Activated CD4-positive, CD25-positive, alpha-beta regulatory T cell (primary cell): ENCODE results near the gene SERPINB1.
A peak's percentile ranks its signal among the peaks of the same experiment; 100 is the strongest.
"Not testable (repeated sequence)": the region's sequence is repeated elsewhere in the genome, so short reads cannot be mapped to it uniquely, and the experiment has no call there.

Experiments
- DNase-seq, 4 experiments: peaks; one replicate each; lab custom pipeline; 2025; lab: John Stamatoyannopoulos, UW

SERPINB1 gene

DNA sequence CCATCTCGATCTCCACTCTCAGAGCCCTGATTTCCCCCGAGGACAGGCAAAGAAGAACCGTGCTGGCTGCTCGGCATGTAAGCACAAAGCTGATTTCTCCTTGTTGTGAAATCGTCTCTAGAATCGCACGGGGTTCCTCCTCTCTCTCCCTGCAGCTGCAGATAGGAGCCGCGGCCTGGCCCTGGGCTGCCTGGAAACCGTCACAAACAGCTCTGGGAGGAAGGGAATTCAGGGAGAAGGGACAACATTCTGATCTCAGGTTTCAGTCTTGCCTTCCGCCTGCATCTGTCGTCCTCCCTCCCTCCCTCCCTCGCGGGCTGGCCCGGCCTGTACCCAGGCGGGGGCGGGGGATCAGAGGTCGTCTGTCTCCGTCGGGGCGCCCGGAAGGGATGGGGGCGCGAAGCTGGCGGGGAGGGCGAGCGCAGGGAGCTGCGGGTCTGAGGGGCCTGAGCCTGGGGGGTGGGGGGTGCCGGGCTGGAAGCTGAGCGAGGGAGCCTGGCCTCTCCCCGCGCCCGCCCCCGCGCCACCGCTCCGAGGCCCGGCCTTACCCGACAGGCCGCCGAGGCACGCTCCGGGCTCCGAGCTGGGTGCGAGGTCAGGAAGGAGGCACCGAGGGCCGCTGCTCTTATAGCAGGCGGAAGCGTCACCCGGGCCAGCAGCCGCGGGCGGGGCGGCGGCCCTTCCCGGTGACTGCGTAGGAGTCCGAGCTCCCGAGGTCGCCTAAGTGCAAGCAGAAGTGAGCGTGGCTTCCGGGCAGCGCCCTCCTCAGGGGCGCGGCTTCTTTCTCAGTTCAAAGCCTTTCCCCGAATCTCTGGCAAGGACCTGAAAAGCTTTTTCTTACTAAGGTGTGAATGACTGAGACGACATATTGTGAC, at the start of gene SERPINB1:
Gene SERPINB1, minus strand, starts transcription at position 600 of the 875 bp plus-strand sequence. CDS start 1,277 bp downstream, outside the sequence.
- peak; percentile 27 to 71 (median 52) for DNase-seq

DNA sequence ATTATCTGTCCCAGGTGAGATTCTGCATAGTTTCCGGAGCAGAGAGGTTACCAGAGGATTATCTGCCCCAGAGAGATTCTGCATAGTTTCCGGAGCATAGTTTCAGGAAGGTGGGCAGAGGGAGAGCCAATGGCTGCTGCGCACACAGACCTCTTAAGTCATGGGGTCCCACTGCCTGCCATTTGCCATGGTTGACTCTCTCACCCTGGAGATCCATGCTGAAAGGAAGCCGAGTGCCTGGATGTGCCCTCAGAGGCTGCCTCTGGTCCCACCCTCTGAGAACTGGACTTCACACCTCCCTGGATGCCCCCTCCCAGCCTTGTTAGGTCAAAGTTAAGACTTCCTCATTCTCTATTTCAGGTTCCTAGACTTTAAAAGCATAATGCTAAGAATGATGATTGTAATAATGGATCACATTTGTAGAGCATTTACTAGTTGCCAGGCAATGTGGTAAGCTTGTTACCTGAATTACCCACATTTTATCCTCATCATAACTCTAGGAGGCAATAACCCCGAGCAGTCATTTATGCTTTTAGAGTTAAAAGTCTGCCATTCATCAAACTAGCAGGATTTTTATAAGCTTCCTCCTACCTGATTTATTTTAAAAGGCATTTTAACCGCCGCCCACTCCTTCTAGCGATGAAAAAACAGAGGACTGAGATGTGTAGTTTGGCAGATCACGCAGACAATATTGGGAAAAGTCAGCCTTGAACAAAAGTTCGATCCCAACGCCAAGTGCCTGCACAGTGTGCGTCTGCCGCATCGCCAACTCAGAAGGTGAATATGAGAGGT, 49.5 kb upstream of the SERPINB1 start:
- DNase-seq: no peak

DNA sequence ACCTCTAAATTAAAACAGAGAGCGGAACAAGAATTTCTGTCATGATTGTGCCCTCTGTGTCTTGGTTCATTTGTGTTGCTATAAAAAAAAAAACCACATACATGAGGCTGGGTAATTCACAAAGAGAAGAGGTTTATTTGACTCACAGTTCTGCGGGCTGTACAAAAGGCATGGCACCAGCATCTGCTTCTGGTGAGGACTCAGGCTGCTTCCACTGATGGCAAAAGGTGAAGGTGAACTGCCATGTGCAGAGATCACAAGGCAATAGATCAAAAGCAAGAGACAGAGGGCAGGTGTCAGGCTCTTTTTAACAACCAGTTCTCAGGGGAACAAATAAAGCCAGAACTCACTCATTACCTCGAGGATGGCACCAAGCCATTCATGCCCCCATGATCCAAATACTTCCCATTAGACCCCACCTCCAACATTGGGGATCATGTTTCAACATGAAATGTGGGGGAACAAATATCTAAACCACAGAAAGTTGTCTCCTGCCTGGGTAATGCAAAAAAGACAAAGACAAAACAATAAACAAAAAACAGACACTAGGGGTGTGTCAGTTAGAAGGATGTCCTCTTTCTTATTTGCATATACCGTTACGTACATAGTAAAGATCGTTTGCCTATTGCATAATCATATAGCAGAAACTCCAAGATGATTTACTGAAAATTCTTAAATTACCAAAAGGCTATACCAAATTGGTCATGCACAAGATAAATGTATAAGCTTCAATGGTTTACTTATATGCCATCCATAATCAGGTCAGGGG, 44.5 kb upstream of the SERPINB1 start:
- DNase-seq: no peak

DNA sequence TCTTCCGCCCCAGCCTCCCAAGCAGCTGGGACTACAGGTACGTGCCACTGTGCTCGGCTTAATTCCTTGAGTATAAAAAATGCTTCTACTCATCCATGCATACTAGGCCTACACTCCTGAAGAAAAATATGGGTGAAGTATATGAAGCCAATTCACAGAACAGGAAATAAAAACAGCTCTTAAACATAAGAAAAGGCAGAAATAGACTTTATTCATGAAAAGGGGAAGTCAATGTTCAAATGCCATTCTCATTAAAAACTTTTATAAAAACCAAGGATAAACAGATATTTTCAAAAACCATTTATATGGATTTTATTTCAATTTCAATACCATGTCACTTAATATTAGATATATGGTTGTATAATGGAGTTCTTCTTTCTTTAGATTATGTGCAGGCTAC, 43.1 kb upstream of the SERPINB1 start:
- DNase-seq: no peak

DNA sequence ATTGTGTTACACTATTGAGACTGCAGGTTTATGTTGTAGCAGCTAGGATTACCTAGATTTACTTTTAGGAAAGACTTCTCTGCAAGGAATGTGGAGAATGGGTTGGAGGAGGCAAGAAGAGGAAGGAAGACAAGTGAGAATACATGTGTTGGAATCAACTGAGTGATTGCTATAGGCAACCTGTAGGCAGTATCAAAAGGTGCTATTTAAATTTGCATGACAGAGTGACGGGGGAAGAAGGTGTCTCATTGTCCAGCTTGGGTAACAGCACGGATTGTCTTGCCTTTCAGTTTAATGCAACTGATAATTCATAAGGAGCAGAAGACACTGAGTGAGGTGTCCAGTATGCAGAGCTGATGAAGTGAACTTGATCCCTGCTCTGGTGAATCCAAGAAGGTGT, 42.0 kb upstream of the SERPINB1 start:
- no peak for DNase-seq

DNA sequence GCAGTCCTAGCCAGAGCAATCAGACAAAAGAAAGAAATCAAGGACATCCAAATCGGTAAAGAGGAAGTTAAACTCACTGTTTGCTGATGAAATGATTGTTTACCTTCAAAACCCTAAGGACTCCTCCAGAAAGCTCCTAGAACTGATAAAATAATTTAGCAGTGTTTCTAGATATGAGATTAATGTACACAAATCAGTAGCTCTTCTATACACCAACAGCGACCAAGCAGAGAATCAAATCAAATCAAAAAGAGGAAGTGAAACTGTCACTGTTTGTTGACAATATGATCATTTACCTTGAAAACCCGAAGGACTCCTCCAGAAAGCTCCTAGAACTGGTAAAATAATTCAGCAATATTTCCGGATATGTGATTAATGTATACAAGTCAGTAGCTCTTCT, 39.8 kb upstream of the SERPINB1 start:
- no peak for DNase-seq

DNA sequence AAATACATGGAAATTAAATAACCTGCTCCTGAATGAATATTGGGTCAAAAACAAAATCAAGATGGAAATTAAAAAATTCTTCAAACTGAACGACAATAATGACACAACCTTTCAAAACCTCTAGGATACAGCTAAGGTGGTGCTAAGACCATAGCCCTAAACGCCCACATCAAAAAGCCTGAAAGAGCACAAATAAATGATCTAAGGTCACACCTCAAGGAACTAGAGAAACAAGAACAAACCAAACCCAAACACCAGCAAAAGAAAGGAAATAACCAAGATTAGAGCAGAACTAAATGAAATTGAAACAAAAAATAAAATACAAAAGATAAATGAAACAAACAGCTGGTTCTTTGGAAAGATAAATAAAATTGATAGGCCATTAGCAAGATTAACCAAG, 38.5 kb upstream of the SERPINB1 start:
- not testable (repeated sequence) for DNase-seq

DNA sequence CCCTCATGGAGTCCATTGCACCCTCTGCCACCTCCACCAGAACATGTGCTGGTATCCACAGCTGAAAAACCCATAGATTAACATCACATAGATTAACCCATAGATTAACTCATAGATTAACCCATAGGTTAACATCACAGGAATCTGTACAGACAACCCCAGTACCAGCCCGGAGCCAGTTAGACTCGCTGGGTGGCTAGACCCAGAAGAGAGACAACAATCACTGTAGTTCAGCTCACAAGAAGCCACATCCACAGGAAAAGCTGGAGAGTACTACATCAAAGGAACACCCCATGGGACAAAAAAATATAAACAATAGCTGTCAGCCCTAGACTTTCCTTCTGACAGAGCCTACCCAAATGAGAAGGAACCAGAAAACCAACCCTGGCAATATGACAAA, 36.3 kb upstream of the SERPINB1 start:
- DNase-seq: no peak

DNA sequence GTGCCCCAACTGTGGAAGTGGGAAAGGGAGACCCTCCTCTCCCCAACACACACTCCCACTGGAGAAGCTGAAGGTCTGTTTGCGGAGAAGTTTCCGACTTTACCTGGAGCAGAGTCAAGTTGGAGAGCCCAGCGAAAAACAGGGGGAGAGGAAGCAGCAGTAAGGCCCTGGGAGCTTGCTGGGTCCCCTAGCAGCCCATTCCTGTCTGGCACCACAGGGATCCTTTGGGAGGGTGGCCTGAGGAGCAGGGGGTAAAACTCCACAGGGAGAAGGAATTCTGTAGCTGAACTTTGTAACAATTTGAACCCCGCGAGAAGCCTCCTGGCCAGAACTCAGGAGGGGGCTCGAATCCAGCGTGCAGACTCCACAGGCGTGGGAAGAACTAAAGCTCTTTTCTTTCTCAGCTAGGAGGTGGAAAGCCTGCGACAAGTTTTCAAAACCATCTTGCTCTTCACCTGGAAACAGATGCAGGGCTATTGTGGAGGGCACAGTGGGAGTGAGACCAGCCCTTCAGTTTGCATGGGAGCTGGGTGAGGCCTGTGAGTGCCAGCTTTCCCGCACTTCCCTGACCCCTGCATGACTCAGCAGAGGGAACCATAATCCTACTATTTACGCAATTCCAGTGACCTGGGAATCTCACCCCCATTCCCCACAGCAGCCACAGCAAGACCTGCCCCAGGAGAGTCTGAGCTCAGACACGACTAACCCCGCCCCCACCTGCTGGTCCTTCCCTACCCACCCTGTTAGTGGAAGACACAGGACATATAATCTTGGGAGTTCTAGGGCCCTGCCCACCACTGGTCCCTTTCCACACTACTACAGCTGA, 35.6 kb upstream of the SERPINB1 start:
- DNase-seq: no peak

DNA sequence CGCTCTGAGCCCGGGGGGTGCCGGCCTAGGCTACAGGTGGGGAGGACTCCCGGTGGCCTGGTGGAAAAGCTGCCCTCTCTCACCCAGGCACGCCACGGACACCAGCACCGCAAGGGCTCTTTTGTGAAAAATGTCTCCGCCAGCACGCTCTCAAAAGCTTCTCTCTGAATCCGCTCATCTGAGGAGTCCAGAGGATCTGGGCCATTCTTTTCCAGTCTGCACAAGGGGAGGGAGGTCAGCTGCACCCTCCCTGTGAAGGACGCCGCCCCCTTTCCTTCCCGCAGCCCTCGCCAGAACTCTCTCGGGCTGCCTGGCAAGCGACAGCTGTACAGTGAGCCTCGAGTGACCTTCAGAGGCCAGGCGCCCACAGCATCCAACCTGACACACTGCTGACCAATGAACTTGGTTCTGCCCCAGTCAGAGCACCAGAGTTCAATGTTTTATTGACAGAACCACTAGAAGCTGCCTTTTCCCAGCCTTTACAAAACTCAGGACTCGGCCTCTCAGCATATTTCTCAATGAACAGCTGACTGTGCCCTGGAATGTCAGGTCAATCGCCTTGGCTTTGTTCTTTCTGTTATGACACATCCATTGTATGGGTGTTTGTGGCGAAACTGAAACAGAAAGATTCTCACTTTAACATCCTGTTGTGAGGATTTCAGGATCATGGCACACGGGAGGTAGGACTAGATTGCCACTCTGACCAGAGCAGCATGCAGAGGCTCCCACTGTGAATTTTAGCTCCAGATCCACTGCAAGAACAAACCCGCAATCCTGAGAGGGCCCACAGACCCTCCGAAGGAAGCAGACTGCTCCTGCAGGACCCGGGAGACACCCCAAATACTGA, 34.8 kb upstream of the SERPINB1 start:
- no peak for DNase-seq

DNA sequence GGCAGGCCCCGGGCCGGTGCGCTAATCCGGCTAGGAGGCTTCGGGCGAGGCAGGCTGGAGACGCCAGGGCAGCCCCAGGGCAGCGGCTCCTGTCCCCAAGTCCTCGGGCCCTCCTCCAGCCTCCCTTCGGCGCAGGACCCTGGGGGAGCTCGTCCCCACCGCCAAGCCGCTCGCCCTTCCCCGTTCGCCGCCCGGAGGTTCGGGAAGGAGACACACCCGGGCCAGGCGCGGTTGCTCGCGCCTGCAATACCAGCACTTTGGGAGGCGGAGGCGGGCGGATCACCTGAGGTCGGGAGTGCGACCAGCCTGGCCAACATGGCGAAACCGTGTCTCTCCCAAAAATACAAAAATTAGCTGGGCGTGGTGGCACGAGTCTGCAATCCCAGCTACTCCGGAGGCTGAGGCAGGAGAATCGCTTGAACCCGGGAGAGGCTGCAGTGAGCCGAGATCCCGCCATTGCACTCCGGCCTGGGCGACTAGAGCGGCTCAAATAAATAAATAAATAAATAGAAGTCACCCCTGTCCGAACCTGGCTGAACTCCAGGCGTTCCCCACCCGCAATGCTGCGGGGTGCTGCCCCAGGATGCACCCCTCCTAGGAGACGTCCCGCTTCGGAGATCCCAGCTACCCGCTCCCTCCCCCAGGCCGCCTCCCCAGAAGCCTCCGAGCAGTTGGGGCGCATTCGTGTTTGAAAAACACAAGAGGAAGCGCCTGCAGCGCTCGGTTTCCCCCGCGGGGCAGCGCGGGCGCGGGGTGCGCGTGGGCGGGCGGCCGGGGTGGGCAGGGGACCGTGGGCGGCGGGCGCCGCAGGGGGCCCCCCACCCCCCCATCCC, 33.9 kb upstream of the SERPINB1 start:
- DNase-seq: peak in 2 of 4 experiments; percentile 31 to 53

DNA sequence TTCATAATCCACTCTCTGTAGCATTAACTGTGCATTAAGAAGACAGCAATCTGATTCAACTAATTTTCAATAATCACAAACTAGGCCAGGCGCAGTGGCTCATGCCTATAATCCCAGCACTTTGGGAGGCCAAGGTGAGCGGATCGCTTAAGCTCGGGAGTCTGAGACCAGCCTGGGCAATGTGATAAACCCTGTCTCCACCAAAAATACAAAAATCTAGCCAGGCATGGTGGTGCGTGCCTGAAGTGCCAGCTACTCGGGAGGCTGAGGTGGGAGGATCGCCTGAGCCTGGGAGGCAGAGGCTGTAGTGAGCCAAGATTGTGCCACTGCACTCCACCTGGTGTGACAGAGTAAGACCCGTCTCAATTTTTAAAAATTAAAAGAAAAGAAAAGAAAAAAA, 32.0 kb upstream of the SERPINB1 start:
- DNase-seq: no peak

DNA sequence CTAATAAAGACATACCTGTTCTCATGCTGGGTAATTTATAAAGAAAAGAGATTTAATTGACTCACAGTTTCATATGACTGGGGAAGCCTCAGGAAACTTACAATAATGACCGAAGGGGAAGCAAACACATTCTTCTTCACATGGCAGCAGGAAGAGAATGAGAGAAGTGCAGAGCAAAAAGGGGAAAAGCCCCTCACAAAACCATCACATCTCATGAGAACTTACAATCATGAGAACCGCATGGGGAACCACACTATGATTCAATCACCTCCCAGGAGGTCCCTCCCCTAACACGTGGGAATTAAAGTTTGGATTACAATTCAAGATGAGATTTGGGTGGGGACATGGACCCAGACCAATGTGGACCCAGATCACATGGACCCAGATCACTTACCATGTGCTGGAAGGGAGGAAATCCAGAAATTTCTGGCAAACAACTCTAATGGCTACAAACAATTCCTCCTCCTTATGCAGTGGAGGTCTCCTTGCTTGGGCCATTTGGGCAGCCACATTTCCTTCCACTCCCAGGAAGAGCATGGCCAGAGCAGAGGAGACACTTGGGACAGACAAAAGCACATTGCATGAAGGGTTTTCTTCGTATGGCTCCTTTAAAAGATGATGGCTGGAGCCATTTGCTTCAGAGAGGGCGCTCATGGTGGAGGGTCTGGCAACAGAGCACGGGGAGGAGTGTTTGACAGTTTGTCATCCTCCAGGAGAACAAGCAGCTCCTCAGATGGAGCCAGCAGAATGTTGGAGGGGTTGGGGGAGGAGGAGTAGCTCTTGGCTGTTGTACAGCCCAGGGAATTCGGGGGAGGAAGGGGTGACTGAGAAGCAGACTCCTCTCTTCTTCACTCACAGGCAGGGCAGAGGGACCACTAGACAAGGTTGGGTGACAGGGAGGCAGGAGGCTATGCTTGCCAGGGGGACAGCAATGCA, 31.0 kb upstream of the SERPINB1 start:
- DNase-seq: no peak

DNA sequence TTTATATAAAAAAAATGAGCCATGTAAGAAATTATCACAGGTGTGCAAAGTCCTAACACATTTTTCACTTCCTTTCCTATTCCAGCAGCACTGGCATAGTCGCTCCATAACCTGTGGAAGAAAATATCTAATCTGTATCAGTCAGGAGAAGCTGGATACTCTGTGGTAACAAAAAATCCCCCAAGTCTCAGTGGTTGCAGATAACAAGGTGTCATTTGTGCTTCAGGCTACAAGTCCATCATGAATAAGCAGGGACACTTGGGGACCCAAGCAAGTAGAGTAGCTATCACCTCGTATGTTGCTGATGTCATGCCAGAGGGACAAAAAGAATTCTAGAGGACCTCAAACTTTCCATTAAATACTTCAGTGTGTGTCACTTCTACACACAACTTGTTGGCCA, 30.3 kb upstream of the SERPINB1 start:
- no peak for DNase-seq

DNA sequence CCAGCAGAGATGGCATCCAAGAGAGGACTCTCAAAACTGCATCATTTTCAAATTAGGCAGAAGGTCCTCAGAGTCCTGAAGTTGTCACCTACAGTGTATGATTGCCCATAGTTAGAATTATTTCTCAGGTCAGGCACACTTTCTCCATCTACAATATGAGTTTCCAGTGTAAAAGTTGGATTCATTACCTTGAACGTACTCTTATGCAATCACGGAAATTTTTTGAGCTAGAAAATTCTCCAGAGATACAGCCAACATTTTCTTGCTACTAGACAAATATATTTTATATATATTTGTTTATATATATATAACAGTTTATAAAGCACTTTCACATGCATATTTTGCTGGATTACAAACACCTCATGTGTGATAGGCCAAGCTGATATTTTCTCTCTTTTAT, 29.4 kb upstream of the SERPINB1 start:
- DNase-seq: no peak

DNA sequence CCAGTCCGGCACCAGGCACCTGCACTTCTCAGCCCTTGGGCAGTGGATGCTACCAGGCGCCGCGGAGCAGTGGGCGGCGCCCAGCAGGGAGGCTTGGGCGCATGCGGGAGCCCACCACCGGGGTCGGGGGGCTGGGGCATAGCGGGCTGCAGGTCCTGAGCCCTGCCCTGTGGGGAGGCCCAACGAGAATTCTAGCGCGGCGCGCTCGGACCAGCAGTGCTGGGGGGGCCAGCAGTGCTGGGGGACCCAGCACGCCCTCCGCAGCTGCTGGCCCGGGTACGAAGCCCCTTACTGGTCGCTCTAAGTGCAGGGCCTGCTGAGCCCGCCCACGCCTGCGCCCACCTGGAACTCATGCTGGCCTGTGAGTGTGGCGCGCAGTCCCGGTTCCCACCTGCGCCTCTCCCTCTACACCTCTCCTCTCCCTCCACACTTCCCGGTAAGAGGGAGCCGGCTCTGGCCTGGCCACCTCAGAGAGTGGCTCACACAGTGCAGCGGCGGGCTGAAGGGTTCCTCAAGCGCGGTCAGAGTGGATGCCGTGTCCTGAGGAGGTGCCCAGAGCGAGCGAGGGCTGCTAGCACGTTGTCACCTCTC, 28.5 kb upstream of the SERPINB1 start:
- no peak for DNase-seq

DNA sequence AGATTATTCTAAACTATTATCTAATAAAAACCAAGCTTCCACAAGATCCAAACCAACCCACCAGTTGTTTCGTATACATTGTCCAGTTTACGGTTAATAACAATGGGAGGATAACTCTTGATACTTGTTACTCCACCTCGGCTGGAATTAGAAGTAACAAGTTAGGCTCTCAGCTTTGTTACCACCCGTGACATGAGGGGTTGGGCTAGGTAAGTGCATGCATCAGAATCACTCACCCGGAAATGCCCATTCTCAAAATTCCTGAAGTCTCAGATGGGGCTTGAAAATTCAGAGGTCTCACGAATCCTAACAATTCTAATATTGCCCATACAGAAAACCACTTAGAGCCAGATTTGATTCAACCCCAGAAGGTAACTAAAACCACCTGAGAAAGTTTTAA, 27.0 kb upstream of the SERPINB1 start:
- DNase-seq: no peak
